H9 (cell line): Measurements from ENCODE around the gene HPS4. TPM values are rescaled to one million over a fixed set of nuclear protein-coding genes. Genes with fewer than 3 reads are reported as not detected.

ENCODE experiments used
- DNase-seq: peaks from one replicate; pipeline ENCODE4 v3.0.0-alpha.2; 2017
- H2AFZ ChIP-seq: one replicate; pipeline ENCODE4 v1.6.1; 2013; ENCODE audit warnings: mild to moderate bottlenecking, low read length, control low read depth, moderate library complexity
- H2AK5ac ChIP-seq: 2 replicates; pipeline ENCODE4 v1.6.1; 2013; ENCODE audit warnings: low read length, control low read depth, mixed read lengths; ENCODE audit not compliant: insufficient read length
- H2BK120ac ChIP-seq: one replicate; pipeline ENCODE4 v1.6.1; 2013; ENCODE audit warnings: low read depth, mild to moderate bottlenecking, low read length, control low read depth, inconsistent platforms; ENCODE audit not compliant: poor library complexity, severe bottlenecking
- H2BK12ac ChIP-seq: 2 replicates; pipeline ENCODE4 v1.6.1; 2013; ENCODE audit warnings: low read length, control low read depth, mixed read lengths, low read depth; ENCODE audit not compliant: insufficient read length
- H2BK15ac ChIP-seq: 2 replicates; pipeline ENCODE4 v1.6.1; 2013; ENCODE audit warnings: low read depth, low read length, control low read depth
- H2BK20ac ChIP-seq: one replicate; pipeline ENCODE4 v1.6.1; 2013; ENCODE audit warnings: low read depth, mild to moderate bottlenecking, low read length, control low read depth, inconsistent platforms; ENCODE audit not compliant: poor library complexity, severe bottlenecking
- H2BK5ac ChIP-seq: 2 replicates; pipeline ENCODE4 v1.6.1; 2013; ENCODE audit warnings: low read length, control low read depth, mixed read lengths; ENCODE audit not compliant: insufficient read length
- H3K14ac ChIP-seq: 2 replicates; pipeline ENCODE4 v1.6.1; 2013; ENCODE audit warnings: low read length, control low read depth; ENCODE audit not compliant: insufficient read depth
- H3K18ac ChIP-seq: 2 replicates; pipeline ENCODE4 v1.6.1; 2013; ENCODE audit warnings: low read depth, mild to moderate bottlenecking, mixed read lengths, low read length, control low read depth; ENCODE audit not compliant: insufficient read length
- H3K23ac ChIP-seq: 2 replicates; pipeline ENCODE4 v1.6.1; 2013; ENCODE audit warnings: low read length, control low read depth, mixed read lengths, low read depth; ENCODE audit not compliant: insufficient read length
- H3K23me2 ChIP-seq: 2 replicates; pipeline ENCODE4 v1.6.1; 2013; ENCODE audit warnings: low read depth, mild to moderate bottlenecking, mixed read lengths, low read length, control low read depth; ENCODE audit not compliant: insufficient read length, poor library complexity, severe bottlenecking
- H3K27ac ChIP-seq: 2 replicates; pipeline ENCODE4 v1.5.1; 2013; ENCODE audit warnings: low read length, control low read depth, mixed read lengths, low read depth; ENCODE audit not compliant: insufficient read length
- H3K27me3 ChIP-seq: 2 replicates; pipeline ENCODE4 v1.6.1; 2013; ENCODE audit warnings: low read length, control low read depth, inconsistent platforms; ENCODE audit not compliant: insufficient read depth
- H3K4ac ChIP-seq: 2 replicates; pipeline ENCODE4 v1.6.1; 2013; ENCODE audit warnings: low read depth, mild to moderate bottlenecking, control low read depth, inconsistent platforms, low read length, moderate library complexity
- H3K4me1 ChIP-seq: 2 replicates; pipeline ENCODE4 v1.6.1; 2013; ENCODE audit warnings: low read length, control low read depth, inconsistent platforms; ENCODE audit not compliant: insufficient read depth
- H3K4me2 ChIP-seq: 2 replicates; pipeline ENCODE4 v1.6.1; 2013; ENCODE audit warnings: low read length, control low read depth, mixed read lengths; ENCODE audit not compliant: insufficient read length, insufficient read depth
- H3K56ac ChIP-seq: 2 replicates; pipeline ENCODE4 v1.6.1; 2013; ENCODE audit warnings: low read depth, mild to moderate bottlenecking, mixed read lengths, low read length, control low read depth; ENCODE audit not compliant: insufficient read length
- H3K79me1 ChIP-seq: 2 replicates; pipeline ENCODE4 v1.6.1; 2013; ENCODE audit warnings: low read depth, mild to moderate bottlenecking, moderate library complexity, low read length, control low read depth, inconsistent platforms; ENCODE audit not compliant: insufficient read depth, poor library complexity, severe bottlenecking
- H3K79me2 ChIP-seq: 2 replicates; pipeline ENCODE4 v1.6.1; 2013; ENCODE audit warnings: low read length, control low read depth, inconsistent platforms; ENCODE audit not compliant: insufficient read depth
- H3K9ac ChIP-seq: 2 replicates; pipeline ENCODE4 v1.6.1; 2013; ENCODE audit warnings: low read length, control low read depth, mixed read lengths; ENCODE audit not compliant: insufficient read length; ENCODE audit errors: extremely low read depth
- H3K9me3 ChIP-seq: one replicate; pipeline ENCODE4 v1.6.1; 2013; ENCODE audit warnings: low read depth, low read length, inconsistent platforms; ENCODE audit not compliant: control insufficient read depth
- H3T11ph ChIP-seq: one replicate; pipeline ENCODE4 v1.6.1; 2013; ENCODE audit warnings: mild to moderate bottlenecking, low read length, control low read depth, inconsistent platforms
- H4K20me1 ChIP-seq: one replicate; pipeline ENCODE4 v1.6.1; 2013; ENCODE audit not compliant: control insufficient read depth, insufficient read length, insufficient read depth
- H4K5ac ChIP-seq: 2 replicates; pipeline ENCODE4 v1.6.1; 2013; ENCODE audit warnings: low read depth, mild to moderate bottlenecking, mixed read lengths, low read length, control low read depth; ENCODE audit not compliant: insufficient read length
- H4K8ac ChIP-seq: replicated peaks from 2 replicates; pipeline ENCODE4 v1.6.1; 2013; ENCODE audit warnings: low read length, control low read depth, mixed read lengths, low read depth; ENCODE audit not compliant: insufficient read length
- H4K91ac ChIP-seq: 2 replicates; pipeline ENCODE4 v1.6.1; 2013; ENCODE audit warnings: low read depth, mild to moderate bottlenecking, moderate library complexity, mixed read lengths, low read length, control low read depth; ENCODE audit not compliant: insufficient read length
- H3K27ac Mint-ChIP-seq, 3 experiments: 2 replicates in 2 of 3; 3 replicates in 1 of 3; pipeline ENCODE4 v1.8.0; 2020 to 2021; ENCODE audit warnings: mixed read lengths in 3 of 3, mild to moderate bottlenecking in 1 of 3, moderate library complexity in 1 of 3
- H3K27me3 Mint-ChIP-seq: 2 replicates; pipeline ENCODE4 v1.8.0; 2021; ENCODE audit warnings: low read depth, mild to moderate bottlenecking, moderate library complexity, mixed read lengths
- H3K36me3 Mint-ChIP-seq, 3 experiments: 2 replicates in 2 of 3; 3 replicates in 1 of 3; pipeline ENCODE4 v1.8.0; 2020 to 2021; ENCODE audit warnings: low read depth in 3 of 3, mixed read lengths in 3 of 3; ENCODE audit not compliant: insufficient read depth in 1 of 3
- H3K4me1 Mint-ChIP-seq, 2 experiments: 2 replicates each; pipeline ENCODE4 v1.8.0; 2020; ENCODE audit warnings: mixed read lengths in 2 of 2
- H3K4me3 Mint-ChIP-seq, 2 experiments: 2 replicates in 1 of 2; 3 replicates in 1 of 2; pipeline ENCODE4 v1.8.0; 2020 to 2021; ENCODE audit warnings: mild to moderate bottlenecking in 2 of 2, mixed read lengths in 2 of 2, moderate library complexity in 1 of 2
- H3K9me3 Mint-ChIP-seq, 2 experiments: 2 replicates in 1 of 2; 3 replicates in 1 of 2; pipeline ENCODE4 v1.8.0; 2020; ENCODE audit warnings: mild to moderate bottlenecking in 2 of 2, mixed read lengths in 2 of 2, moderate library complexity in 1 of 2
- WGBS: extraction: QIAGEN DNeasy Blood & Tissue Kit; methylation state at CpG from one replicate; pipeline ENCODE4 v1.1.7; 2013; ENCODE audit warnings: missing lambda C conversion rate, low lambda C conversion rate, mixed read lengths; ENCODE audit not compliant: insufficient read length; ENCODE audit errors: extremely low coverage; 5-methylcytosine and 5-hydroxymethylcytosine counted together
- total RNA-seq: library from RNA; stranded (reverse); gene quantifications from 2 replicates; pipeline ENCODE4 v1.2.1, GENCODE V29; 2021
- TF ChIP-seq, protein P1 (sequence below): fragments of 200-600 bp; sonication (generic); conservative IDR thresholded peaks from 3 replicates; pipeline ENCODE4 v1.8.0; 2021; ENCODE audit warnings: antibody characterized with exemption, mild to moderate bottlenecking

The HPS4 gene
- total RNA-seq, 1 experiment from 2014 or later, result 26.2 TPM

- WGBS, result no CpG with 5 or more reads among the region's 8 CpGs
- no peak overlapping the region for H3K9ac ChIP-seq
- no peaks in the 10 kb centered on the region for H4K20me1 ChIP-seq
- no peak overlapping the region for H4K5ac ChIP-seq
- H3K9me3 Mint-ChIP-seq, result no peaks in the 10 kb centered on the region
- no peaks in the 10 kb centered on the region for H3K27me3 Mint-ChIP-seq
- no peak overlapping the region for H2AK5ac ChIP-seq
- no peak overlapping the region for H3K27ac ChIP-seq
- no peak overlapping the region for H3K27ac Mint-ChIP-seq
- H3K36me3 Mint-ChIP-seq, result peaks cover 0 to 6% (median 4%) of the 10 kb centered on the region in 3 experiments; a peak in 3 of 7 replicates
- no peak overlapping the region for H2BK5ac ChIP-seq
- TF ChIP-seq, protein P1, sequence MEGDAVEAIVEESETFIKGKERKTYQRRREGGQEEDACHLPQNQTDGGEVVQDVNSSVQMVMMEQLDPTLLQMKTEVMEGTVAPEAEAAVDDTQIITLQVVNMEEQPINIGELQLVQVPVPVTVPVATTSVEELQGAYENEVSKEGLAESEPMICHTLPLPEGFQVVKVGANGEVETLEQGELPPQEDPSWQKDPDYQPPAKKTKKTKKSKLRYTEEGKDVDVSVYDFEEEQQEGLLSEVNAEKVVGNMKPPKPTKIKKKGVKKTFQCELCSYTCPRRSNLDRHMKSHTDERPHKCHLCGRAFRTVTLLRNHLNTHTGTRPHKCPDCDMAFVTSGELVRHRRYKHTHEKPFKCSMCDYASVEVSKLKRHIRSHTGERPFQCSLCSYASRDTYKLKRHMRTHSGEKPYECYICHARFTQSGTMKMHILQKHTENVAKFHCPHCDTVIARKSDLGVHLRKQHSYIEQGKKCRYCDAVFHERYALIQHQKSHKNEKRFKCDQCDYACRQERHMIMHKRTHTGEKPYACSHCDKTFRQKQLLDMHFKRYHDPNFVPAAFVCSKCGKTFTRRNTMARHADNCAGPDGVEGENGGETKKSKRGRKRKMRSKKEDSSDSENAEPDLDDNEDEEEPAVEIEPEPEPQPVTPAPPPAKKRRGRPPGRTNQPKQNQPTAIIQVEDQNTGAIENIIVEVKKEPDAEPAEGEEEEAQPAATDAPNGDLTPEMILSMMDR, result no peak
- H3K4ac ChIP-seq, result no peak overlapping the region
- no peaks in the 10 kb centered on the region for H3K27me3 ChIP-seq
- no peak overlapping the region for H2BK12ac ChIP-seq
- H3K18ac ChIP-seq, result no peak overlapping the region
- no peak overlapping the region for H3K23ac ChIP-seq
- H4K8ac ChIP-seq, result no peak overlapping the region
- H4K91ac ChIP-seq, result no peak overlapping the region
- H3K79me1 ChIP-seq, result no peaks in the 10 kb centered on the region
- no peak overlapping the region for H3K4me3 Mint-ChIP-seq
- H2BK15ac ChIP-seq, result no peak overlapping the region
- no peaks in the 10 kb centered on the region for H3K23me2 ChIP-seq
- H3T11ph ChIP-seq, result no peak overlapping the region
- H2BK20ac ChIP-seq, result no peak overlapping the region
- no peaks in the 10 kb centered on the region for H3K4me1 ChIP-seq
- H2BK120ac ChIP-seq, result no peak overlapping the region
- peaks cover 7 to 15% of the 10 kb centered on the region in 2 experiments for H3K4me1 Mint-ChIP-seq
- no peaks in the 10 kb centered on the region for H3K79me2 ChIP-seq
- H3K56ac ChIP-seq, result no peak overlapping the region
- H3K9me3 ChIP-seq, result no peaks in the 10 kb centered on the region
- H2AFZ ChIP-seq, result no peak overlapping the region
- DNase-seq, result no peak
- H3K14ac ChIP-seq, result no peak overlapping the region
- H3K4me2 ChIP-seq, result no peak overlapping the region
Observed at GRCh38 chr22:26444777-26445176, 38.8 kb downstream of the HPS4 start.
